GM19468 (cell line): ENCODE data around the gene TTC28.

Source experiments
- ATAC-seq: cut with Tn5 transposase; IDR thresholded peaks from one replicate; pipeline ENCODE4 v1.9.1; 2021; ENCODE audit warnings: mild to moderate bottlenecking, moderate library complexity, moderate number of reproducible peaks; ENCODE audit not compliant: unreplicated experiment; ENCODE audit errors: extremely low read depth

The TTC28 gene

DNA sequence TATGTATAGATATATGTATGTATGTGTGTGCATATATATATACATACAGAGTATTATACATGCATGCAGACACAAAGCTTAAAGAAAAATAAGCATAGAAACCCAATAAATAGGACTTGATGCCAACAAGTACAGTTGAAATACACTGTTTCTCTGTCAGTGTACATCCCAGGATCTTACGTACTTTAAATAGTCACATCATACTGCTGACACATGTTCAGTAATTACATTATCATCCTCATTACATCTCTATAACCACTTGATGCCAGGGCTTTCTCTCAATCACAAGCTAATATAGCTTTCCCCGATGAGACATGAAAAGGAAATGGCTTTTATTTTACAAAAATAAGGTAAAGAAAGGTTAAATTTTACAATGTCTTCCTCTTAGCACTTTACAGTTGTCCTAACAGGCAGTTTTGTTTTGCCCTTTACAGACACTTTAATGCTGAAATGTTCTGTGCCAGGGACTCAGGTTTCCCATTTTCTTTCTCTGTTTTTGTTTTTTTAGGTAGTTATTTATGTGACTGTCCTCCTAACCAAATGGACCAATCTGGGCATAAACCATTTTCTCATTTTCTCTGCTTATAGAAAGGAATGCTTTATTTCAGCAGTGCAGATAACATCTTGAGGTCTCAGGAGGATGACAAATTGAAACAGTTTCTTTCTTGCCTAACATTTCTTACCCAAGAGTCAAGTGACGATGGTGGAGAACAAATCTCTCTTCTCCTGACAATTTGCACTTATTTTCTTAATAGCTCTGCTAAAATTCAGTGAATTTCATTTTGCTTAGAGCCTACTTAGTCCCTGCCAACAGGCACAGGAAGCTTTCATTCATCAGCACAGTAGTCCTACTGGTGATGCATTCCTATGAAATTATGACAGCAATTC, 350.2 kb downstream of the TTC28 start:
- ATAC-seq: no peak

DNA sequence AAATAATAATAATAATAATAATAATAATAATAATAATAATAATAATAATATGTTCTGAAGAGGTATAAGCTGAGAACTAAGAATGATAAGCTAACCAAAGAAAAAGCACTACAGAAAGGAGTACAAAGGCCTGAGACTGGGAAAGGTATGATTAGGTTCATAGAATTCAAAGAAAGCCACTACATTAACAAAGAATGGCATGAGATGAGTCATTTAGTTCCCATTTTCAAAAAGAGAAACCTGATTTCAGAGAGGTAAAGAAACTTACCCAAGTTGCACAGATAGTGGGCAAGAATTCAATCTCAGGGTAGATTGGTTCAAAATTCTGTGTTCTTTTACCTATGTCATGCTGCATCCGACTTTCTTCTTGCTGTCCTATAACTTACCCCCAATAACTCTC, 350.9 kb downstream of the TTC28 start:
- ATAC-seq: no peak

DNA sequence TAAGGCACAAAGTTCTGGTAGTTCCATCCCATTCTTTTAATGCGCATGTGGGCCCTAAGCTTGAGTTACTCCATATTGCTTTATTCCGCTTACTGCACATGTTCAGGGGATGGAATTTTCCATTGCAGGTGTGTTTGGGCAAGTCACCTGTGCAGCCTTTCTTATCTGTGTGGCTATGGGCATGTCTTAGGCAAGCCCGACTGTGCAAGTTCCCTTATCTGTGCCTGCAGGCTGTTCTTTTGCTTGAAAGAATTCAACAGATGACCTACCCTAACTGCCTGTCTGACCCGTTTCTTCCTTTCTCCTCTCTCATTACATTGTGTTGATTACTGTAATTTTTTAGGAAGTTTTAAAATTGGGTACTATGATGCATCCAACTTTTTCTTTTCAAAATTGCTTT, 363.6 kb downstream of the TTC28 start:
- ATAC-seq: no peak

DNA sequence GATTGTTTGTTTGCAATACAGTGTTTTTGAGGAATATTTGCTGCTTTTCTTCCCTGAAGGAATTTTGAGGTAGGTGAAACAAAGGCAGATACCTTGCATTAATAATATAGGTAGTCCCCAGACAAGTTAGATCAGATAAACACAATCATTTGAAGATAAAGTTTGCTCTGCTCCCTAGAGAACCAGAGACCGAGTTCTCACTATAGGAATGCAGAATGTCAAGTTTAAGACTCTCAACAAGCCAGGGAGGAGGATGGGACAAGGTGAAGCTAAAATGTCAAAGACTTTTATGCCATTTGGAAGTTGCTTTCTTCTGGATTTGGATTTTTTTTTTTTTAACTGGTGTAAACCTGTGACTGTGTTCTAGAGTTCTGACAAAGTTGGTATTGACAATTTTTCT, 364.7 kb downstream of the TTC28 start:
- no peak for ATAC-seq

DNA sequence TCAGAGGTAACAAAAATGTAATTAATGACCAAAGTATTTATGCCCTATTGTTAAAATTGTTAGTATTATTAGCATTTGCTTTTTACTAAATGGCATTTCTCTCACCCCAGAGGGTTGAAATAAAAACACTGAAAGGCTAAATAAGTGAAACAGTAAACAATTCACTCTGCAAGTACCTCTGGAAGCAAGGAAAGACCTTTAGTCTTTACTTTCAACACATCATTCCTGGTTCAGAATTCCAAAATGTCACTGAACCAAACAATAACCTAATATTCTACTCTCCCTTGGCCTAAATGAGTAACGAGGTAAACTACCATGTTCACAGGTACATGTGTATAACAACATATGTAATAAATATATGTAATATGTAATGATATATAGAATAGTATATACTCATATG, 369.3 kb downstream of the TTC28 start:
- no peak for ATAC-seq

DNA sequence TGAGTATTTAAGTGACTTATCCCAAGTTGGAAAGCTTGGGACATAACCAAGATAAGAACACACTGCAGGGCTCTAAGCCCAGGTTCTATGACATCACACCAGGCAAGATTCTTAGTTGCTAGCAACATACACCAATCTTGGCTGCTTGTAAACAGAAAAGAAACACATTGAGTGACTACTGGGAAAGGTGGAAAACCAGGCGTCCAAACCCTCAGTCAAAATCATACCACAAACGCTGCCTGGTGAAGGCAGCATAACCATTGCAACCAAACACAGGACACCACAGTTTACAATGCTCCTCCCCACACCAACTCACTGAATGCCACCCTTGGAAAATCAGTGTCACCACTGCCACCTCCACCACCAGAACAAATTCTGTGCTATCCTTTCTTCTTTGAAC, 379.9 kb downstream of the TTC28 start:
- no peak for ATAC-seq

DNA sequence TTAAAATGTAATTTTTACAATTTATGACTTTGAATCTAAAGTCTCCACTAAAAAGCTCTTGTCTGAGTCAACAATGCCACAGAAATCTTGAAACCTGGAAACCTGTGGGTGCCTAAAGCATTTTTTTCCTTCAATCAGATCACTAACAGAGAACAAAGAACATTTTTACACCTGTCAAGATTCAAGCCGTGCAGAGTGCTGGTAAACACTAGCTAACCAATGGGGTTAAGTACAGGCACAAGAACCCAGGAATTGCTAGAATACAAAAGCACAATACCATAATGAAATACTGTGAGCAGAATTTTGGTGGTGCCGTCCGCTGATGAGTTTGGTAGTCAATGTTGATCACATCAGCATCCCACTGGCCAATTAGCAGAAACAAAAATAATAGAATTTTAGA, 380.3 kb downstream of the TTC28 start:
- ATAC-seq: no peak

DNA sequence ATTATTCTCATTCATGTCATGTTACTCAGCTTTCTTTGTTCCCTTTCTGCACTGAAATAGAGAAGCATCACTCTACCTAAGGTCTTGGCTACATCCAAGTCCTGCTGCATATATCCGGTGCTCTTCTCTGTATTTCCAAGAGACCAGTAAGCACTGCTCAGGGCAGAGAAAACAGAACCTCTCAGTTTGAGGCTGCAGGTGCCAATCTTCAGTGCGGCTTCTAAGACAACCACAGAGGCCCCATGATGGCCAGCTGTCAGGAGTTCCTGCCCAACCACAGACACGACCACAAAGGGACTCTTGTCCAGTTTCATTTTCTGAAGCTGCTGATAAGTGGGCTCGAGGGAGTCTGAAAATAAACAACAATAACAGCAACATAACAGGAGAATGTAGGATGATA, 382.1 kb downstream of the TTC28 start:
- ATAC-seq: peak; percentile 40

DNA sequence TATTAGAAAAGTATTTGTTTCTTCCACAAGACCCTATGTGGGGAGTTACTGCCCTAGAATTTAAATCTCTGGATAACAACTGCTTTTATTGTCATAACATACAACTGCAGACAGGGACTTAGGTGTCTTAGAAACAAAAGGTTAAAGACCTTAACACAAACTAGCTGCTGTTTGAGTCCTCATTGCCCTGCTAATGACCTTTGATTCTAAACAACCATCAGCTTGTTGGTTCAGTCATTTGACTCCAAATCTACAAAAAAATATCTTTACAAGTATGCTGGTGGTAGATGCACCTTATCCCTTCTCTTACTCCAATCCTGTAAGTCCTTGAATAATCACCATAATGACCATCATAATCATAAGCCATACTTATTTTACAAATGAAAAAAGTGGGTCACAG, 383.2 kb downstream of the TTC28 start:
- no peak for ATAC-seq

DNA sequence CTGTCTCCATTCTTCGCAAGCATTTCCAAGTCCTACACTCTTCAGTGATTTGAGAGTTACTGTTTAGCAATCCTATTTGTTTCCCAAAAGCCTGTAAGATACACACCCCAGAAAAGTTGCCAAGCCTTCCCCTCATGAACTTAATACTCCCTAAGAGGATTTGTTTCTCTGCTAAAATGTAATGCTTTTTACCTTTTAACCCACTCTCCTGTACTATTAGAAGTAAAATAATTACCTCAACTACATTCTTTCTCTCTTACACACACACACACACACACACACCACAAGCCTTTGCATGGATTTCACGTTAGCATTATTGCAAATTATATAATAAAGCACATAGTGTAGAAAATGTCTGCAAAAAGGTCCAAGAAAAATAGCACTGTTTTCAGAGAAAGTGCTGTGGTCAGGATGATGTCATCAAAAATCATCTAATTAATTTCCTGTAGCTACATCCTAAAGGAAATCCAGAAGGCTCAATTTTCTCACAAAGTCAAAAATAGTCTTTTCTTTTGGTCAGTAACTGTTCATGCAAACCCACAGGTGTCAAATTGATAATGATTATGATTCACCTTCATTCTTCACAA, 396.5 kb downstream of the TTC28 start:
- ATAC-seq: no peak

DNA sequence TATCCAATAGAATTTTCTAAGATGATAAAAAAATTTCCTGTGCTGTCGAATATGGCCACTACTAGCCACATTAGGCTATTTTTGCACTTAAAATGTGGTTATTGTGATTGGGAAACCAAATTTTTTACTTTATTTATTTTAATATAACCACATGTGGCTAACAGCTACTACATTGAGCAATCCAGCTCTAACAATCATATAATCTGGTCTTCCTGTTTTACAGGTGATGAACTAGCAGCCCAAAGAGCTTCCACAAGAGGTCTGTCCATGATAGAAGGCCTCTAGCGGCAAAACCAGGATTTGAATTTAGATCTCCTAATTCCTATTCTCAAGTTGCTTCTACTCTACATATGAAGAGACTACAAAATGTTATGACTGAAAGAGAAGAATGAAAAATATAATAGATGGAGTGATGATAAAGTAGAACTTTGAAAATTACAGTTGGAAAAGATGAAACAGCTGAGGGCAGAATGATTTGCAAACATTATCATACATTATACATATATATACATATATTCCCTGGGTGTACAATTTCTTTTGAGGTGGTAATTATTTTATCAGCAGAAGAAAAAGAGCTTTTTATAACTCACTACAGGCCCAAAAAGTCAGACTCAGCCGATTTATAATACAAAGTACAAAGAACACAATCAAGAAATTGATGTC, 397.1 kb downstream of the TTC28 start:
- no peak for ATAC-seq

DNA sequence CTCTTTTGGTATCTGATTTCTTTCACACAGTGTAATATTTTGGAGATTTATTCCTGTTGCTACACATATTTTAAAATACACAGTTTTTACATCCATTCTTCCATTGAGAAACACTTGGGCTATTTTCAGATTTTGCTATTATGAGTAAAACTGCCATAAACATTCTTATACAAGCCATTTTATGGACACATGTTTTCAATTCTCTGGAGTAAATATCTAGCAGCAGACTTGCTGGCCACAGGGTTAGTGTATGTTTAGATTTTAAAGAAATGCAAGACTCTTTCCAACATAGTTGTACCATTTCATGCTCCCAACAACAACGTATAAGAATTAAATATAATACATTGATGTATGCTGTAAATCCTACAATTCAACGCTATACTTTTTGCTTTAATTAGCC, 399.8 kb downstream of the TTC28 start:
- ATAC-seq: no peak

DNA sequence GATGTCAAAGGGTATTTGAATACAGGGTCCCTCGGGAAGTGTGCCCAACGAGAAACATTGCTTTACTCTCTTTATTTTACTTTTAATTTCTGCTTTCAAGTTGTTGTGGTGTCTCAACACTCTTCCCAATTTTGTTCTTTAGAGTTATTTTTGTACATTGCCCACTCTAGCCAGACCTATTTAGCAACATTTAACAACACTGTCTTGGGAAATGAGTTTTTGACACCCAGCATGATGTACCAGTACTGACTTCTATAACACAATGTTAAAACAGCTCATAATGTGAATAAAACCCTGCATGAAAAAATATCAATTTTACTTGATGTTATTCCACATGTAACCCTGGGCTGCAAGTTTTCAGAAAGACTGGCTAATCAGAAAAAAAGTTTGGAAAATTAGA, 410.4 kb downstream of the TTC28 start:
- ATAC-seq: no peak

DNA sequence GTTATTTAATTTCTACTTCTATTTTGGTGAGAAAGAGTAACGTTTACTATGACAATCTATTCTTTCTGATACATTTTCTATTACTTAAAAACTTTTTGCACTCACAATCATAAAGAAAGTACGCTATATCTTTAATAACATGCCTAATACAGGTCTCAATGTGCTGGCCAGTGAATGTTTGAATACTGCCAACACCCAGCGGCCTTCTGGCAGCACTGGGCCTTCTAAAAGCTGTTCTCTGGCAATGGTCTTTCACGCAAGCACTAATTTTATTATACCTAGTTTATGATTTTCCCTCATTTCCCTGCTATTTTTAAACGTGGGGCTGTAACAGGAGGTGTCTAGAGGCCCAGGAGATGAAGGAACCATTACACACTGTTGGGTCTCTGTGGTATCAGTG, 410.8 kb downstream of the TTC28 start:
- no peak for ATAC-seq

DNA sequence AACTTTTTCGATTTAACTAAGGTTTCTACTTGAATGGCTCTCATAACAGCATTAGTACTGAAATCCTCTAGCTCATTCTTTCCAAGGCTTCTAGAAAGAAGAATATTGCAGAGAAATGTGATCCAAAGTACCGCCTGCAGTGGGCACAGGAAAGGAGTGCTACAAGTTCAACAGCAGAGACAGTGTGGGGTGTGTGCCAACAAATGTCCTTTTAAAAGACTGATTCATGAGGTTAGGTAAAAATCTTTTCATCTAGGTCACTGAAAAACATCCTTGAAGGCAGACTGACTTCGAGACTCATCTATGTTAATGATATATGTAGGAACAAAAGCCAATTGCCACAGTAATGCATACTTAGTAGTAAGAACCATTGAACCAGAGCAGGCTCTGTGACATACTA, 411.5 kb downstream of the TTC28 start:
- no peak for ATAC-seq

DNA sequence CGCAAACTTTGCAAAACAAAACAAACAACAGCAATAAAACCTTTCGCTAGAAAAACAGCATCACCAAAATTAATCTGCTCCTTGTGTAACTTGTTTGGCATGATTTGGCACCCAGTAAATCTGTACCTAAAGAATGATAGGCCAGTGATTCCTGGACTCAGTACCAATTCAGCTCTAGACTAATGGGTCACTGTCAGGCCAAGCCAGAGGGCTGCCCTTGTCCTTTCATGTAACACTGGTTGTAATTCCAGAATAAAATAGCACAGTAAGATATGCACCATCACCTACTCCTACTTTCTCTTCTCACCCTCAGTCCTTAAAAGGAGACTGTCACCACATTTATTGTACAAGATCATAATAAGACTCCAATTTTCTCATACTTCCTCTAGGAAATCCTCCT, 419.0 kb downstream of the TTC28 start:
- no peak for ATAC-seq

DNA sequence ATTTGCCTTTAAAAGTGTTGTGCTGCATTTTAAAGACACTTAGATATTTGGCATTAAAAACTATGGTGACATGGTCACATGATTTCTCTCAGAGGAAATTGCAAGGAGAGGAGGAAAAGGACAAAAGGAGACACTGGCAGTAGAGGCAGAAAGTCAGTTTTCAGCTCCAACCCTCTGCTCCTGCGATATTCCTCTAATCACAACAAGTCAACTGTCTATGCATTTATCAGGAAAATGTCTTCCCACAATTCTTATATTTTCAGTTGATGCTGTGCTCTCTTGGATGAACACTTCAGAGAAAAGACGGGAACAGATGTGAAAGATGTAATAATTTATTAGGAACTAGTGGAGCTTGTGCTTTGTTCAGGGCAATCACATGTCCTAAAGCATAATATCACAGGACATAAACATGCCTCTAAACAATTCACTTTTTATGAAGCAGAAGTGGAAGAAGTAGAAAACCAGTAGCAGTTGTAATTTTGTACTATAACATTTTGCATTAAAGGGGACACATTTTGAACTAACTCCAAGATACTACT, 419.8 kb downstream of the TTC28 start:
- no peak for ATAC-seq

DNA sequence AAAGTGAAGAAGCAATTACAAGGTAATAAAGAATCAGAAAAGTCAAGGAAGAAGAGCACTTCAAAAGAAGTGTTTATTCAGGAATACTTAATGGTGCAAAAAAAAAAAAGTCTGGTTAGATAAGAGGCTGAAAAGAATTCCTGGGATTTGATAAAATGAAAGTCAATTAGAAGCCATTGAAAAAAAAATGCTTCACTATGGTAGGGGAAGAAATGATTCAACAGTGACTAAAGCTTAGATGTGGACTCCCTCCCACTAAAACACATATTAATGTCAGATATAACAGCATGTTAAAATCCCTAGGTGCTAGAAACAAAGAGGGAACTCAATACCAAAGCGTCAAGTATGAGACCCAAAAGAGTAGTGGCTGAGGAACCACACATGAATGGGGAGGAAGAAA, 425.2 kb downstream of the TTC28 start:
- no peak for ATAC-seq

DNA sequence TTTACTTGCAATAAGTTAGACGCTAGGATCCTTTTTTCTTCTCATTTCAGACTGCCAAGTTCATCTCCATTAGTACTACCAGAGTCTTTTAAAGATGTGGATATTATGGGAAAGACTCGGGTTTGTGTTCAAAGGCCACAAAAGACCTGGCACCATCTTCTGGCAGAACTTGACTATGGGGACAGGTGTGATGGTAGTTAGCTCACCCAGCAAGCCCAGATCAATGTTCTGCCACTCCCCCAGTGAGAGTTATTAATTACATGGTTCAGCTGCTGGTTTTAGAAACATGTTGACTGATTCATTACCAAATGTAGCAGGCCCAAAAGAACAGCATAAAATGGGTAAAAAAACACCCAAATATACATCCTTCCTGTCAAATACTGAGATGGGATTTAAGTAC, 427.1 kb downstream of the TTC28 start:
- ATAC-seq: no peak

DNA sequence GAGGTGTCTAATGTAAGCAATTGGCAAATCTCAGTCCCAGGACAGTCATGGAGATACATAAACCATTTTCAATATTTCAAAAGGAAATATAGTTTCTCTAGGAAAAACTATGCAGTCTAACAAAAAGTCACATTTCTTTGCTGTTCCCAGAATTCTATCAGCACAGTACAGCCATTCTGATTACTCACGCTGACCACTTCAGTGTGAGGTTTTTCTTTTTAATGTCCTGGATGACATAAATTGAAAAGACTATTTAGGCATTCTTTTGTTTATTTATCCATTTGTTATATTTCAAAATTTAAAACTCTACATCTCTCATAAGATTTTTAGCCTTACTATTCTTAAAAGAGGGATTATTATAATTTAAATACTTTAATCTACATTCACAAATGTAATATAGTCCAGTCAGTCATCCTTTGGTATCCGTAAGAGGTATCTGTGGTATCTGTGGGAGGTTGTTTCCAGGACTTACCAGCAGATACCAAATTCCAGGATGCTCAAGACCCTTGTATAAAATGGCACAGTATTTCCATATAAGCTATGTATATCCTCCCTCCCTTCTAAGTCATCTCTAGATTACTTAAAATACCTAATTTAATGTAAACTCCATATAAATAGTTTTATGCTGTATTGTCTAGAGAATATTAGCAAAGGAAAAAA, 429.5 kb downstream of the TTC28 start:
- no peak for ATAC-seq

DNA sequence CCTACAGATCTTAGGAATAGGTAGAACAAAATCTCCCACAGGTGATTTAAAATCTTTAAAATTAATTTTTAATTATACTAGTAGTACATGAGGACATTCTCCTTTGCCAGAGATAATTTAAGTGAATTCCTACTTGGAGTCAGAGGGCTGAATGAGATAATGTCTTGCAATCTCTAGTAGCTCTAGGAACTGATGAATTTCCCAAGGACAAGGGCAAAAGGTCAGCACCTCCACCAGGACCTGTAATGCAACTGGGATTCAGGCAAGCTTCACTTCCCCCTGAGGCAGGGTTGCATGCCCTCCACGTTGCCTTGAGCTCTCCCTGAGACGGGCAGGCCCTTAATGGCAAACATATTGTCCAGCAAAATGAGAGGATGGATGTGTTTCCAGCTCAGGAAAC, 430.2 kb downstream of the TTC28 start:
- ATAC-seq: no peak
